PFSK-1 (cell line): ENCODE measurements around the gene ATG4B.

Experiments
- POLR2AphosphoS5 ChIP-seq: IDR thresholded peaks from 2 replicates; pipeline ENCODE4 v1.6.1; 2012; ENCODE audit warnings: low read depth, mild to moderate bottlenecking, control low read depth, low read length, moderate library complexity
- REST ChIP-seq, 2 experiments: IDR thresholded peaks; 2 replicates each; pipeline versions ENCODE4 v1.6.1 to v1.8.0; 2011 to 2012; ENCODE audit warnings: low read depth in 2 of 2, low read length in 2 of 2, control low read depth in 1 of 2, inconsistent platforms in 1 of 2, mild to moderate bottlenecking in 1 of 2, moderate library complexity in 1 of 2; ENCODE audit not compliant: insufficient read depth in 1 of 2

GRCh38 chr2:241720560-241720959, 83.1 kb downstream of the ATG4B start:
- TF ChIP-seq REST (IDR thresholded peaks at IDR 0.05; ENCODE audit: insufficient read depth in 1 of 2, low read depth in 2 of 2, low read length in 2 of 2) (no peak), POLR2AphosphoS5 (no peak)
